ENCODE data around the gene KLHL40. TPM values are rescaled to one million over a fixed set of nuclear protein-coding genes. Genes with fewer than 3 reads are reported as not detected.

Gene KLHL40
- total RNA-seq, 3 donors from 2014 or later (not counting 1 experiment from before 2014, with no cell fraction given) = not detected

GRCh38 chr3:42647821-42648459 lies 37.4 kb upstream of the KLHL40 start:
- Mint-ChIP-seq H3K4me1 (peaks cover 0 to 21% of the 10 kb centered on the region in 2 donors), H3K4me3 (no peak overlapping the region), H3K36me3 (peaks cover 9% of the 10 kb centered on the region), H3K27me3 (ENCODE audit: low read depth in 2 of 2) (no peaks in the 10 kb centered on the region), H3K27ac (peak overlapping the region; percentile 4 to 73), H3K9me3 (no peaks in the 10 kb centered on the region)
- intact Hi-C loops (cut with micrococcal nuclease) = no loop called here
- TF ChIP-seq CTCF (IDR thresholded peaks at IDR 0.05) = no peak
- H3K36me3 ChIP-seq (ENCODE audit: control insufficient read depth, insufficient read depth, low read length) = peaks cover 50% of the 10 kb centered on the region
- H3K4me3 ChIP-seq (ENCODE audit: low read length) = no peak overlapping the region
- no peaks in the 10 kb centered on the region for H3K9me3 ChIP-seq (ENCODE audit: control insufficient read depth, insufficient read depth, low read length)
- no peak overlapping the region for H3K27ac ChIP-seq (ENCODE audit: low read length)
- DNase-seq (no peak), ATAC-seq (no peak)
- no peaks in the 10 kb centered on the region for H3K27me3 ChIP-seq (ENCODE audit: control insufficient read depth, insufficient read depth, low read length)
- H3K4me1 ChIP-seq (ENCODE audit: control insufficient read depth, insufficient read depth, low read length) = peaks cover 12% of the 10 kb centered on the region
- 96% methylated on average over 4 of the region's 5 CpGs for WGBS (ENCODE audit: insufficient coverage)

- WGBS (ENCODE audit: insufficient coverage) = no CpG with 5 or more reads among the region's 2 CpGs
- H3K4me3 Mint-ChIP-seq = no peak overlapping the region
- Histone ChIP-seq H3K27ac (ENCODE audit: low read length) (no peak overlapping the region), H3K4me3 (ENCODE audit: low read length) (no peak overlapping the region), H3K27me3 (ENCODE audit: control insufficient read depth, insufficient read depth, low read length) (no peaks in the 10 kb centered on the region), H3K4me1 (ENCODE audit: control insufficient read depth, insufficient read depth, low read length) (peaks cover 23% of the 10 kb centered on the region), H3K36me3 (ENCODE audit: control insufficient read depth, insufficient read depth, low read length) (peaks cover 39% of the 10 kb centered on the region), H3K9me3 (ENCODE audit: control insufficient read depth, insufficient read depth, low read length) (no peaks in the 10 kb centered on the region)
- H3K4me1 Mint-ChIP-seq = peaks cover 0 to 31% of the 10 kb centered on the region in 2 donors
- no peak for ATAC-seq
- no peaks in the 10 kb centered on the region for H3K36me3 Mint-ChIP-seq
- no peak for DNase-seq
- H3K27ac Mint-ChIP-seq = peak overlapping the region; percentile 63 to 73
- TF ChIP-seq CTCF (IDR thresholded peaks at IDR 0.05) = no peak
- H3K27me3 Mint-ChIP-seq (ENCODE audit: low read depth in 2 of 2) = no peaks in the 10 kb centered on the region
- no peaks in the 10 kb centered on the region for H3K9me3 Mint-ChIP-seq
- intact Hi-C loops (cut with micrococcal nuclease) = no loop called here
These were observed 36.3 kb upstream of the KLHL40 start for GRCh38 chr3:42649006-42649405.

- H3K27me3 Mint-ChIP-seq (ENCODE audit: low read depth in 2 of 2) = no peaks in the 10 kb centered on the region
- WGBS (ENCODE audit: insufficient coverage) = 89% methylated on average over 4 of the region's 4 CpGs
- H3K27ac ChIP-seq (ENCODE audit: low read length) = no peak overlapping the region
- no peak for ATAC-seq
- intact Hi-C loops (cut with micrococcal nuclease) = no loop called here
- TF ChIP-seq CTCF (IDR thresholded peaks at IDR 0.05) = no peak
- H3K27ac Mint-ChIP-seq = peak overlapping the region; percentile 63 to 73
- peaks cover 31% of the 10 kb centered on the region for H3K36me3 ChIP-seq (ENCODE audit: control insufficient read depth, insufficient read depth, low read length)
- DNase-seq = no peak
- H3K9me3 Mint-ChIP-seq = no peaks in the 10 kb centered on the region
- no peak overlapping the region for H3K4me3 ChIP-seq (ENCODE audit: low read length)
- no peak overlapping the region for H3K4me3 Mint-ChIP-seq
- peaks cover 26% of the 10 kb centered on the region for H3K4me1 ChIP-seq (ENCODE audit: control insufficient read depth, insufficient read depth, low read length)
- no peaks in the 10 kb centered on the region for H3K9me3 ChIP-seq (ENCODE audit: control insufficient read depth, insufficient read depth, low read length)
- peaks cover 0 to 31% of the 10 kb centered on the region in 2 donors for H3K4me1 Mint-ChIP-seq
- no peaks in the 10 kb centered on the region for H3K27me3 ChIP-seq (ENCODE audit: control insufficient read depth, insufficient read depth, low read length)
- H3K36me3 Mint-ChIP-seq = no peaks in the 10 kb centered on the region
These were observed 35.6 kb upstream of the KLHL40 start for GRCh38 chr3:42649783-42650182.
